ENCODE results near the gene FNTB.

DNA sequence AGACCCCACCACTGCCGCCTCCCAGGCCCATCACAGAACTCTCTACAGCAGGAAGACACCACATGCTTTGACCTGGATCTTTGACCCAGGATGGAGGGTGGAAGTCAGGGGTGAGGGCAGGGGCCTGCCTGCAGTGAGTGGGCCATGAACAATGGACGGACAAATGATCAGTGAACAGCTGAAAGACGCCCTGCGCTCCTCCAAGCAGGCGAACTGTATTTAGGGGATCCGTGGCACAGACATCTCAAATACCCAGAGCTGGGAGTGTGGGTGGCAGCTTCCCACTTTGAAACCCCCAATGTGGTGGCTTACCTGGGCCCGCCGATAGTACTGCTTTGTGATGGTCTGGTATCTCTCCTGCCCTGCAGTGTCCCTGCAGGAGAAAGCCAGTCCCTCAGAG is 35.4 kb upstream of the FNTB start:
- TF ChIP-seq CTCF (IDR thresholded peaks at IDR 0.05; ENCODE audit: poor library complexity, severe bottlenecking) (no peak), MXI1 (conservative IDR thresholded peaks at IDR 0.05; ENCODE audit: poor library complexity, severe bottlenecking) (no peak), POLR2AphosphoS5 (IDR thresholded peaks at IDR 0.05) (no peak), TAF1 (IDR thresholded peaks at IDR 0.05; ENCODE audit: low read depth) (no peak), RAD21 (conservative IDR thresholded peaks at IDR 0.05) (no peak), EP300 (conservative IDR thresholded peaks at IDR 0.05; ENCODE audit: poor library complexity, severe bottlenecking) (no peak)
